HepG2 (cell line): ENCODE data around the gene TTBK1. TPM values are rescaled to one million over a fixed set of nuclear protein-coding genes. Genes with fewer than 3 reads are reported as not detected.
A peak's percentile ranks its signal among the peaks of the same experiment; 100 is the strongest.

Experiments
- AKAP8 ChIP-seq: sonication (generic); formaldehyde crosslinking; IDR thresholded peaks from 2 replicates; pipeline ENCODE4 v1.5.1; 2020; ENCODE audit warnings: mild to moderate bottlenecking, missing genetic modification reagents
- CBX1 ChIP-seq: IDR thresholded peaks from one replicate; pipeline ENCODE4 v1.6.1; 2016; ENCODE audit warnings: antibody characterized with exemption, low read depth
- GFI1 ChIP-seq: sonication (generic); formaldehyde crosslinking; IDR thresholded peaks from 2 replicates; pipeline ENCODE4 v1.5.0; 2020; ENCODE audit warnings: missing genetic modification reagents, mild to moderate bottlenecking, borderline replicate concordance
- HCFC1 ChIP-seq: fragments of 150-350 bp; IDR thresholded peaks from 2 replicates; pipeline ENCODE4 v1.6.1; 2014; ENCODE audit warnings: low read depth, low read length
- HDAC6 ChIP-seq: fragments of 200-600 bp; sonication (generic); IDR thresholded peaks from 2 replicates; pipeline ENCODE4 v1.7.0; 2017; ENCODE audit warnings: mild to moderate bottlenecking, antibody characterized with exemption, low read length, low read depth
- HMG20B ChIP-seq: conservative IDR thresholded peaks from 2 replicates; pipeline ENCODE4 v1.6.1; 2016; ENCODE audit warnings: missing genetic modification reagents, missing compliant biosample characterization
- IKZF1 ChIP-seq: fragments of 450-650 bp; IDR thresholded peaks from 2 replicates; pipeline ENCODE4 v1.7.1; 2016
- KDM6A ChIP-seq: IDR thresholded peaks from 2 replicates; pipeline ENCODE4 v1.6.1; 2016; ENCODE audit warnings: low read depth
- PITX1 ChIP-seq: sonication (generic); formaldehyde crosslinking; IDR thresholded peaks from 2 replicates; pipeline ENCODE4 v1.5.1; 2020; ENCODE audit warnings: mild to moderate bottlenecking, missing genetic modification reagents
- RFXAP ChIP-seq: sonication (generic); formaldehyde crosslinking; IDR thresholded peaks from 2 replicates; pipeline ENCODE4 v1.4.0; 2020; ENCODE audit warnings: missing genetic modification reagents, borderline replicate concordance
- SETDB1 ChIP-seq: sonication (generic); formaldehyde crosslinking; IDR thresholded peaks from 2 replicates; pipeline ENCODE4 v1.5.1; 2020; ENCODE audit warnings: missing genetic modification reagents, mild to moderate bottlenecking, borderline replicate concordance
- SRY ChIP-seq: sonication (generic); formaldehyde crosslinking; IDR thresholded peaks from 2 replicates; pipeline ENCODE4 v1.8.0; 2022; ENCODE audit warnings: mild to moderate bottlenecking, missing genetic modification reagents
- ZNF335 ChIP-seq: sonication (generic); formaldehyde crosslinking; IDR thresholded peaks from 2 replicates; pipeline ENCODE4 v1.4.0; 2020; ENCODE audit warnings: missing genetic modification reagents
- ZNF34 ChIP-seq: sonication (generic); formaldehyde crosslinking; IDR thresholded peaks from 2 replicates; pipeline ENCODE4 v1.4.0; 2020; ENCODE audit warnings: mild to moderate bottlenecking, missing genetic modification reagents, borderline replicate concordance
- ZNF496 ChIP-seq: sonication (generic); formaldehyde crosslinking; IDR thresholded peaks from 2 replicates; pipeline ENCODE4 v1.8.1; 2023; ENCODE audit warnings: mild to moderate bottlenecking, moderate library complexity, missing genetic modification reagents; ENCODE audit not compliant: insufficient replicate concordance
- ZNF607 ChIP-seq: sonication (generic); formaldehyde crosslinking; IDR thresholded peaks from 2 replicates; pipeline ENCODE4 v1.5.1; 2020; ENCODE audit warnings: missing genetic modification reagents, mild to moderate bottlenecking, borderline replicate concordance
- ZNF639 ChIP-seq: conservative IDR thresholded peaks from 2 replicates; pipeline ENCODE4 v1.6.1; 2018; ENCODE audit warnings: missing genetic modification reagents
- ZNF782 ChIP-seq: sonication (generic); formaldehyde crosslinking; IDR thresholded peaks from 2 replicates; pipeline ENCODE4 v1.4.0; 2020; ENCODE audit warnings: missing genetic modification reagents, mild to moderate bottlenecking, borderline replicate concordance
- polyA plus RNA-seq, 8 experiments: library from polyadenylated mRNA; depleted of rRNA in 3 of 8; stranded (reverse) in 7 of 8; unstranded in 1 of 8; fragments of >200 nt; fragmentation: Illumina TruSeq in 4 of 8; extraction: Trizol in 4 of 8; gene quantifications; 2 replicates each; pipeline versions ENCODE4 v1.2.1 to v1.2.3, GENCODE V29; 2011 to 2016; ENCODE audit warnings: low read depth in 4 of 8, missing spikeins in 1 of 8, mixed read lengths in 1 of 8; ENCODE audit not compliant: insufficient read depth in 1 of 8
- total RNA-seq, 5 experiments: library from RNA; depleted of rRNA; stranded (reverse); fragments of >200 nt; fragmentation: Illumina TruSeq; extraction: Trizol; gene quantifications; 2 replicates each; pipeline ENCODE4 v1.2.3, GENCODE V29; 2016; ENCODE audit warnings: low read depth in 1 of 5
- TF ChIP-seq, protein P1 (sequence below): IDR thresholded peaks from 2 replicates; pipeline ENCODE4 v1.6.1; 2012; ENCODE audit warnings: inconsistent platforms
- TF ChIP-seq, protein P2 (sequence below): sonication (generic); formaldehyde crosslinking; IDR thresholded peaks from 2 replicates; pipeline ENCODE4; 2020; ENCODE audit warnings: missing genetic modification reagents, mild to moderate bottlenecking, borderline replicate concordance
- TF ChIP-seq, protein P3 (sequence below): sonication (generic); formaldehyde crosslinking; IDR thresholded peaks from 2 replicates; pipeline ENCODE4 v1.5.1; 2020; ENCODE audit warnings: missing genetic modification reagents, mild to moderate bottlenecking, borderline replicate concordance

Gene TTBK1
- total and polyA plus RNA-seq, 2 of the 13 experiments (the other 11 are each of a cell fraction or from before 2014, with no cell fraction given), result 0.24 to 0.33 TPM

DNA sequence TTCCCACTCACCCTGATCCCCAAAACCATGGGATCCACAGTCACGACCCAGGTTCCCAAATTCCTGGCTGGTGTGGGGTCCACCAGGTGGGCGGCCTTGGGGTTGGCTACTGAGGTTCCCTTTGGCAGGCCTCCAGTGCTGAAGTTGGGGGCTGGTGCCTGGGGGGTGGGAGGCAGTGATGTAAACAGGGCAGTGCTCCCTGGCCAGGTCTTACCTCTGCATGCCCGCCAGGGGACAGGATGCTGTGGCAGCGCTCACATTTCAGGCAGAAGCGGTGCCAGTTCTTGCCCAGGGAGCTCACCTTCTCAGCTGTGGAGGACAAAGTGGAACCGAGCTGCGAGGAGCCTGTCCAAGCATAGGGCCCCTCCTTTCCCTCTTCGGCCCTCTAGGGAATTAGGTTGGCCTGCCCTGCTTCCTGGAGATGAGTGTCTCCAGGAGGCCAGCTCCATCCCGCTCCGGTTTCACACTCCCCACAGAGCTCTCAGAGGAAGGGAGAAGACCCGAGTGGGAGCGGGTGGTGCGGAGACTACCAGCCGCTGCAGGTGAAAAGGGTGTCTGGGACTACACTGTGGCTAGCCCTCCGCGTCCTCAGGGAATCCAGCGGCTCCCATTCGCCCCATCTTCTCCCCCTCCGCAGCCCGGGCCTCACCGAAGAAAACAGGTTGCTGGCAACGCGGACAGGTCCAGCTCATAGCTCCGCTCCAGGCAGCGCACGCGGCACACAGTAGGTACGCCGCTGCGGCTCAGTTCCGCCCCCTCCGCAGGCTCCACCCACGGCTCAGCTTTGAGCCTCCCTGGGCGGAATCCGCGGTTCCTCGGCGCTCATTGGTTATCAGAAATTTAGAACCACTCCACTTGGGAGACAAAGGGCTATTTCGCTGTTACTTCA lies 65.1 kb downstream of the TTBK1 start, which contains the start of gene CRIP3 (continued):
- TF ChIP-seq, protein P1, sequence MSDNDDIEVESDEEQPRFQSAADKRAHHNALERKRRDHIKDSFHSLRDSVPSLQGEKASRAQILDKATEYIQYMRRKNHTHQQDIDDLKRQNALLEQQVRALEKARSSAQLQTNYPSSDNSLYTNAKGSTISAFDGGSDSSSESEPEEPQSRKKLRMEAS, result no peak; the same call in 1 of the 2 replicates
- peak; percentile 28; the same call in 1 of the 2 replicates for TF ChIP-seq ZNF782
- TF ChIP-seq HDAC6, result no peak
- TF ChIP-seq SRY, result peak; percentile 52; the same call in 1 of the 2 replicates
- no peak for TF ChIP-seq HMG20B (CRISPR knock-in tag)
- no peak for TF ChIP-seq ZNF496 (CRISPR knock-in tag)
- no peak for TF ChIP-seq AKAP8
- no peak for TF ChIP-seq IKZF1
- TF ChIP-seq PITX1 (CRISPR knock-in tag), result no peak
- TF ChIP-seq CBX1, result no peak
- no peak for TF ChIP-seq ZNF639 (CRISPR knock-in tag)
- TF ChIP-seq GFI1 (CRISPR knock-in tag), result no peak
- TF ChIP-seq, protein P2, sequence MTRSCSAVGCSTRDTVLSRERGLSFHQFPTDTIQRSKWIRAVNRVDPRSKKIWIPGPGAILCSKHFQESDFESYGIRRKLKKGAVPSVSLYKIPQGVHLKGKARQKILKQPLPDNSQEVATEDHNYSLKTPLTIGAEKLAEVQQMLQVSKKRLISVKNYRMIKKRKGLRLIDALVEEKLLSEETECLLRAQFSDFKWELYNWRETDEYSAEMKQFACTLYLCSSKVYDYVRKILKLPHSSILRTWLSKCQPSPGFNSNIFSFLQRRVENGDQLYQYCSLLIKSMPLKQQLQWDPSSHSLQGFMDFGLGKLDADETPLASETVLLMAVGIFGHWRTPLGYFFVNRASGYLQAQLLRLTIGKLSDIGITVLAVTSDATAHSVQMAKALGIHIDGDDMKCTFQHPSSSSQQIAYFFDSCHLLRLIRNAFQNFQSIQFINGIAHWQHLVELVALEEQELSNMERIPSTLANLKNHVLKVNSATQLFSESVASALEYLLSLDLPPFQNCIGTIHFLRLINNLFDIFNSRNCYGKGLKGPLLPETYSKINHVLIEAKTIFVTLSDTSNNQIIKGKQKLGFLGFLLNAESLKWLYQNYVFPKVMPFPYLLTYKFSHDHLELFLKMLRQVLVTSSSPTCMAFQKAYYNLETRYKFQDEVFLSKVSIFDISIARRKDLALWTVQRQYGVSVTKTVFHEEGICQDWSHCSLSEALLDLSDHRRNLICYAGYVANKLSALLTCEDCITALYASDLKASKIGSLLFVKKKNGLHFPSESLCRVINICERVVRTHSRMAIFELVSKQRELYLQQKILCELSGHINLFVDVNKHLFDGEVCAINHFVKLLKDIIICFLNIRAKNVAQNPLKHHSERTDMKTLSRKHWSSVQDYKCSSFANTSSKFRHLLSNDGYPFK (CRISPR knock-in tag), result no peak
- no peak for TF ChIP-seq HCFC1
- no peak for TF ChIP-seq RFXAP (CRISPR knock-in tag)
- peak; percentile 69; the same call in 1 of the 2 replicates for TF ChIP-seq ZNF607 (CRISPR knock-in tag)
- no peak for TF ChIP-seq KDM6A
- no peak for TF ChIP-seq ZNF34 (CRISPR knock-in tag)
- TF ChIP-seq, protein P3, sequence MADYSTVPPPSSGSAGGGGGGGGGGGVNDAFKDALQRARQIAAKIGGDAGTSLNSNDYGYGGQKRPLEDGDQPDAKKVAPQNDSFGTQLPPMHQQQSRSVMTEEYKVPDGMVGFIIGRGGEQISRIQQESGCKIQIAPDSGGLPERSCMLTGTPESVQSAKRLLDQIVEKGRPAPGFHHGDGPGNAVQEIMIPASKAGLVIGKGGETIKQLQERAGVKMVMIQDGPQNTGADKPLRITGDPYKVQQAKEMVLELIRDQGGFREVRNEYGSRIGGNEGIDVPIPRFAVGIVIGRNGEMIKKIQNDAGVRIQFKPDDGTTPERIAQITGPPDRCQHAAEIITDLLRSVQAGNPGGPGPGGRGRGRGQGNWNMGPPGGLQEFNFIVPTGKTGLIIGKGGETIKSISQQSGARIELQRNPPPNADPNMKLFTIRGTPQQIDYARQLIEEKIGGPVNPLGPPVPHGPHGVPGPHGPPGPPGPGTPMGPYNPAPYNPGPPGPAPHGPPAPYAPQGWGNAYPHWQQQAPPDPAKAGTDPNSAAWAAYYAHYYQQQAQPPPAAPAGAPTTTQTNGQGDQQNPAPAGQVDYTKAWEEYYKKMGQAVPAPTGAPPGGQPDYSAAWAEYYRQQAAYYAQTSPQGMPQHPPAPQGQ (CRISPR knock-in tag), result no peak
- TF ChIP-seq ZNF335 (CRISPR knock-in tag), result 0 out of 2 replicates have a peak, but pooled peaks have one; percentile 30
- no peak for TF ChIP-seq SETDB1 (CRISPR knock-in tag)
